K562 (cell line): ENCODE data around the gene DNAJB1. TPM values are rescaled to one million over a fixed set of nuclear protein-coding genes. Genes with fewer than 3 reads are reported as not detected.

Source experiments
- CCAR2 ChIP-seq: fragments of 200-400 bp; formaldehyde crosslinking; IDR thresholded peaks from 2 replicates; pipeline ENCODE4 v1.6.1; 2017; ENCODE audit warnings: mild to moderate bottlenecking, low read depth, low read length
- CGGBP1 ChIP-seq: fragments of 250-450 bp; sonication (Bioruptor Pico); IDR thresholded peaks from 2 replicates; pipeline ENCODE4 v1.9.0; 2021; ENCODE audit warnings: mild to moderate bottlenecking
- CHAMP1 ChIP-seq: fragments of 450-650 bp; IDR thresholded peaks from 2 replicates; pipeline ENCODE4 v1.6.1; 2016; ENCODE audit warnings: mild to moderate bottlenecking
- HDAC8 ChIP-seq: fragments of 450-650 bp; IDR thresholded peaks from 2 replicates; pipeline ENCODE4 v1.6.1; 2016; ENCODE audit warnings: mild to moderate bottlenecking, missing genetic modification characterization, moderate library complexity, missing compliant biosample characterization
- MAFG ChIP-seq: fragments of 450-650 bp; conservative IDR thresholded peaks from 2 replicates; pipeline ENCODE4 v1.6.1; 2016; ENCODE audit warnings: missing genetic modification characterization, missing compliant biosample characterization
- MCM7 ChIP-seq, 2 experiments: fragments of 450-650 bp; IDR thresholded peaks; 2 replicates each; pipeline ENCODE4 v1.6.1; 2016 to 2018
- MTA1 ChIP-seq: fragments of 450-650 bp; IDR thresholded peaks from 2 replicates; pipeline ENCODE4 v1.6.1; 2017; ENCODE audit warnings: borderline replicate concordance
- NR2C1 ChIP-seq, 2 experiments: fragments of 450-650 bp; IDR thresholded peaks; 2 replicates each; pipeline ENCODE4 v1.6.1; 2017; ENCODE audit warnings: mild to moderate bottlenecking in 2 of 2, antibody characterized with exemption in 1 of 2, inconsistent platforms in 1 of 2, missing compliant biosample characterization in 1 of 2, missing genetic modification characterization in 1 of 2
- PTRF ChIP-seq: fragments of 450-650 bp; IDR thresholded peaks from 2 replicates; pipeline ENCODE4 v1.6.1; 2016; ENCODE audit warnings: mild to moderate bottlenecking, missing genetic modification characterization, missing compliant biosample characterization
- RBM25 ChIP-seq: fragments of 200-400 bp; formaldehyde crosslinking; IDR thresholded peaks from 2 replicates; pipeline ENCODE4 v1.6.1; 2018; ENCODE audit warnings: low read length, low read depth, moderate library complexity; ENCODE audit not compliant: severe bottlenecking
- THRA ChIP-seq: fragments of 450-650 bp; IDR thresholded peaks from 2 replicates; pipeline ENCODE4 v1.6.1; 2017; ENCODE audit warnings: mild to moderate bottlenecking, moderate library complexity
- ZFP1 ChIP-seq: fragments of 450-650 bp; formaldehyde crosslinking; IDR thresholded peaks from 2 replicates; pipeline ENCODE4 v1.4.0; 2020; ENCODE audit warnings: mild to moderate bottlenecking, mixed read lengths
- ZNF124 ChIP-seq: sonication (generic); formaldehyde crosslinking; IDR thresholded peaks from 2 replicates; pipeline ENCODE4 v1.8.1; 2022; ENCODE audit warnings: missing genetic modification reagents
- ZNF134 ChIP-seq: fragments of 250-450 bp; sonication (Bioruptor Pico); conservative IDR thresholded peaks from 2 replicates; pipeline ENCODE4 v1.4.0; 2020
- ZNF165 ChIP-seq: fragments of 250-450 bp; sonication (Bioruptor Pico); IDR thresholded peaks from 2 replicates; pipeline ENCODE4 v1.4.0; 2020; ENCODE audit warnings: borderline replicate concordance
- ZNF174 ChIP-seq: fragments of 250-450 bp; sonication (Bioruptor Pico); IDR thresholded peaks from 2 replicates; pipeline ENCODE4 v1.4.0; 2020; ENCODE audit warnings: mild to moderate bottlenecking
- ZNF24 ChIP-seq: fragments of 450-650 bp; IDR thresholded peaks from 2 replicates; pipeline ENCODE4 v1.6.1; 2016
- ZNF696 ChIP-seq: fragments of 250-450 bp; sonication (Bioruptor Pico); conservative IDR thresholded peaks from 2 replicates; pipeline ENCODE4 v1.4.0; 2020; ENCODE audit warnings: mild to moderate bottlenecking, moderate library complexity
- polyA plus RNA-seq, 8 experiments: library from polyadenylated mRNA; depleted of rRNA in 4 of 8; stranded (reverse) in 5 of 8; unstranded in 3 of 8; fragments of >200 nt; fragmentation: Nextera tagmentation in 2 of 8; fragmentation: Illumina TruSeq in 1 of 8; extraction: Ambion mirVana in 2 of 8; extraction: Trizol in 1 of 8; gene quantifications; 2 replicates each; pipeline versions ENCODE4 v1.2.1 to v1.2.3, GENCODE V29; 2011 to 2014; ENCODE audit warnings: inconsistent platforms in 1 of 8, missing spikeins in 1 of 8
- total RNA-seq, 7 experiments: library from RNA; depleted of rRNA in 6 of 7; stranded (reverse); fragments of >200 nt in 6 of 7; fragmentation: Illumina TruSeq in 2 of 7; extraction: Trizol in 2 of 7; gene quantifications; 2 replicates each; pipeline versions ENCODE4 v1.2.1 to v1.2.3, GENCODE V29; 2011 to 2021; ENCODE audit warnings: low replicate concordance in 1 of 7
- TF ChIP-seq, protein P1 (sequence below): fragments of 450-650 bp; IDR thresholded peaks from 2 replicates; pipeline ENCODE4 v1.6.1; 2018; ENCODE audit not compliant: partially characterized antibody
- TF ChIP-seq, protein P2 (sequence below): fragments of 250-450 bp; sonication (Bioruptor Pico); IDR thresholded peaks from 2 replicates; pipeline ENCODE4 v1.5.1; 2021; ENCODE audit warnings: mild to moderate bottlenecking

Gene DNAJB1
- total and polyA plus RNA-seq, 9 of the 15 experiments (the other 6 are each of a cell fraction or from before 2014, with no cell fraction given): 13.2 to 113 (median 62.1) TPM

GRCh38 chr19:14507704-14508542 lies 10.3 kb downstream of the DNAJB1 start (continued):
- TF ChIP-seq, protein P1, sequence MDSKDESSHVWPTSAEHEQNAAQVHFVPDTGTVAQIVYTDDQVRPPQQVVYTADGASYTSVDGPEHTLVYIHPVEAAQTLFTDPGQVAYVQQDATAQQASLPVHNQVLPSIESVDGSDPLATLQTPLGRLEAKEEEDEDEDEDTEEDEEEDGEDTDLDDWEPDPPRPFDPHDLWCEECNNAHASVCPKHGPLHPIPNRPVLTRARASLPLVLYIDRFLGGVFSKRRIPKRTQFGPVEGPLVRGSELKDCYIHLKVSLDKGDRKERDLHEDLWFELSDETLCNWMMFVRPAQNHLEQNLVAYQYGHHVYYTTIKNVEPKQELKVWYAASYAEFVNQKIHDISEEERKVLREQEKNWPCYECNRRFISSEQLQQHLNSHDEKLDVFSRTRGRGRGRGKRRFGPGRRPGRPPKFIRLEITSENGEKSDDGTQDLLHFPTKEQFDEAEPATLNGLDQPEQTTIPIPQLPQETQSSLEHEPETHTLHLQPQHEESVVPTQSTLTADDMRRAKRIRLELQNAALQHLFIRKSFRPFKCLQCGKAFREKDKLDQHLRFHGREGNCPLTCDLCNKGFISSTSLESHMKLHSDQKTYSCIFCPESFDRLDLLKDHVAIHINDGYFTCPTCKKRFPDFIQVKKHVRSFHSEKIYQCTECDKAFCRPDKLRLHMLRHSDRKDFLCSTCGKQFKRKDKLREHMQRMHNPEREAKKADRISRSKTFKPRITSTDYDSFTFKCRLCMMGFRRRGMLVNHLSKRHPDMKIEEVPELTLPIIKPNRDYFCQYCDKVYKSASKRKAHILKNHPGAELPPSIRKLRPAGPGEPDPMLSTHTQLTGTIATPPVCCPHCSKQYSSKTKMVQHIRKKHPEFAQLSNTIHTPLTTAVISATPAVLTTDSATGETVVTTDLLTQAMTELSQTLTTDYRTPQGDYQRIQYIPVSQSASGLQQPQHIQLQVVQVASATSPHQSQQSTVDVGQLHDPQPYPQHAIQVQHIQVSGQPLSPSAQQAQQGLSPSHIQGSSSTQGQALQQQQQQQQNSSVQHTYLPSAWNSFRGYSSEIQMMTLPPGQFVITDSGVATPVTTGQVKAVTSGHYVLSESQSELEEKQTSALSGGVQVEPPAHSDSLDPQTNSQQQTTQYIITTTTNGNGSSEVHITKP: no peak
- TF ChIP-seq THRA (peak; percentile 94), PTRF (tag) (no peak), ZNF165 (no peak), ZFP1 (CRISPR knock-in tag) (no peak), RBM25 (no peak), MTA1 (no peak), ZNF696 (no peak), MCM7 (IDR thresholded peaks at IDR 0.05) (no peak), ZNF24 (no peak), ZNF134 (CRISPR knock-in tag) (no peak), CCAR2 (no peak), CHAMP1 (no peak), MAFG (tag) (no peak; the same call in 1 of the 2 replicates), ZNF124 (CRISPR knock-in tag) (no peak), ZNF174 (CRISPR knock-in tag) (no peak), HDAC8 (tag) (no peak), CGGBP1 (no peak), NR2C1 (IDR thresholded peaks at IDR 0.05) (peak; percentile 65), NR2C1 (tag; IDR thresholded peaks at IDR 0.05) (peak; percentile 71; the same call in 1 of the 2 replicates)
- TF ChIP-seq, protein P2, sequence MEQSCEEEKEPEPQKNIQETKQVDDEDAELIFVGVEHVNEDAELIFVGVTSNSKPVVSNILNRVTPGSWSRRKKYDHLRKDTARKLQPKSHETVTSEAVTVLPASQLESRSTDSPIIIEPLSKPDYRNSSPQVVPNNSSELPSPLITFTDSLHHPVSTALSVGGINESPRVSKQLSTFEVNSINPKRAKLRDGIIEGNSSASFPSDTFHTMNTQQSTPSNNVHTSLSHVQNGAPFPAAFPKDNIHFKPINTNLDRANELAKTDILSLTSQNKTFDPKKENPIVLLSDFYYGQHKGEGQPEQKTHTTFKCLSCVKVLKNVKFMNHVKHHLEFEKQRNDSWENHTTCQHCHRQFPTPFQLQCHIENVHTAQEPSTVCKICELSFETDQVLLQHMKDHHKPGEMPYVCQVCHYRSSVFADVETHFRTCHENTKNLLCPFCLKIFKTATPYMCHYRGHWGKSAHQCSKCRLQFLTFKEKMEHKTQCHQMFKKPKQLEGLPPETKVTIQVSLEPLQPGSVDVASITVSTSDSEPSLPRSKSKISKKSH: no peak
